Lower leg skin (tissue), 4 donors: ENCODE results near the gene BZW2. TPM values are rescaled to one million over a fixed set of nuclear protein-coding genes. Genes with fewer than 3 reads are reported as not detected.

Experiments
- DNase-seq, 2 donors: peaks; one replicate each; pipeline ENCODE4 v3.0.0-alpha.2; 2019; ENCODE audit warnings: low spot score in 2 of 2
- H3K4me3 ChIP-seq: fragments of 200-600 bp; sonication (generic); 2 replicates; pipeline ENCODE4 v1.5.1; 2017; ENCODE audit warnings: mild to moderate bottlenecking, low read depth; ENCODE audit not compliant: poor library complexity, severe bottlenecking
- POLR2A ChIP-seq, 2 donors: fragments of 450-650 bp; IDR thresholded peaks; one replicate each; pipeline ENCODE4 v1.6.1; 2016 to 2017; ENCODE audit warnings: antibody characterized with exemption in 2 of 2, mild to moderate bottlenecking in 1 of 2, moderate library complexity in 1 of 2
- WGBS, 2 donors: methylation state at CpG; one replicate each; pipeline ENCODE4 v1.1.5; 2018; 5-methylcytosine and 5-hydroxymethylcytosine counted together
- intact Hi-C: fragments of 100-400 bp; cut with DNase I; formaldehyde crosslinking; loops from one replicate; pipeline ENCODE4 v1.15.0; 2023; ENCODE audit warnings: low total_unique reads
- total RNA-seq, 4 donors: library from RNA; depleted of rRNA; stranded (reverse); fragments of >200 nt; gene quantifications; one replicate each; pipeline ENCODE4 v1.1.0, GENCODE V29; 2016
- TF ChIP-seq, protein P1 (sequence below), 3 donors: fragments of 450-650 bp; IDR thresholded peaks; one replicate each; pipeline ENCODE4 v1.5.1; 2016; ENCODE audit warnings: antibody characterized with exemption in 3 of 3, mild to moderate bottlenecking in 3 of 3, moderate library complexity in 2 of 3

Gene BZW2
- total RNA-seq, 4 donors from 2014 or later, result 51.3 to 82.2 (median 68.0) TPM

DNA sequence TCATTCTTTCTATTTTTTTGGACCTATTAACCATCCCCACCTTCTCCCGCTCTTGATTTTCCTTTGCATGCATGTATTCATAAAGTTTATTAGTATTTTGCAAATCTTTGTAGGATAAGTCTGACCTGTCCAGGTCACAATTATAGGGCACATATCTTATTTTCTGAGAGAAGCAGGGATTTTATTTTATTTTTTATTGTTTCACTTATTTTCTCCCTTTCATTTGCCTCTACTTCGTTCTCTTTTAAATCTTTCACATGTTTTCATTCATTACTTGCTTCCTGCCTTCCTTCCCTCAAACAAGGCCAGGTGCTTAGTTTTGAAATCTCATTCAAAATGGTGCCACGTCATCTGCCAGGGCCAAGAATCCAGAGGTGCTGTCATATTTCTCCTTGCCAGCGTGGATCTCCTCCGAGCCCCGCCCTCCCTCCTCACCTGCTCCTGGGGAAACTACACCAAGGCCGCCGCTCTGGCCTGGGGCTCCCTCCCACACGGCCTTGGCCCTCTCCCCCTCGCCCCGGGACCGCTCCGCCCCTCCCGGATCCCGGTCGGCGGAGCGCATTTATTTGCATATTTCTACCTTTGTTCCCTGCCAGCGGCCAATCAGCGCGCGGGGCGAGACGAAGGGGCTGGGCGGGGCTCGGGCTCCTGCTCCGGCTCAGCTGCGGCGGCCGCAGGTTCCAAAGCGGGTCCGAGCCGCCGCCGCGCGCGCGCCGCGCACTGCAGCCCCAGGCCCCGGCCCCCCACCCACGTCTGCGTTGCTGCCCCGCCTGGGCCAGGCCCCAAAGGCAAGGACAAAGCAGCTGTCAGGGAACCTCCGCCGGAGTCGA lies 107.3 kb downstream of the BZW2 start, which contains the start of gene TSPAN13:
Gene TSPAN13, plus strand, starts transcription at position 654 of the 830 bp plus-strand sequence. CDS start 213 bp downstream, outside the sequence.
- DNase-seq, result peak; percentile 73 to 92
- 3 to 7% methylated on average over 21 to 45 of the region's 48 CpGs for WGBS, 2 donors
- intact Hi-C loops, result no loop called here
- TF ChIP-seq, protein P1, sequence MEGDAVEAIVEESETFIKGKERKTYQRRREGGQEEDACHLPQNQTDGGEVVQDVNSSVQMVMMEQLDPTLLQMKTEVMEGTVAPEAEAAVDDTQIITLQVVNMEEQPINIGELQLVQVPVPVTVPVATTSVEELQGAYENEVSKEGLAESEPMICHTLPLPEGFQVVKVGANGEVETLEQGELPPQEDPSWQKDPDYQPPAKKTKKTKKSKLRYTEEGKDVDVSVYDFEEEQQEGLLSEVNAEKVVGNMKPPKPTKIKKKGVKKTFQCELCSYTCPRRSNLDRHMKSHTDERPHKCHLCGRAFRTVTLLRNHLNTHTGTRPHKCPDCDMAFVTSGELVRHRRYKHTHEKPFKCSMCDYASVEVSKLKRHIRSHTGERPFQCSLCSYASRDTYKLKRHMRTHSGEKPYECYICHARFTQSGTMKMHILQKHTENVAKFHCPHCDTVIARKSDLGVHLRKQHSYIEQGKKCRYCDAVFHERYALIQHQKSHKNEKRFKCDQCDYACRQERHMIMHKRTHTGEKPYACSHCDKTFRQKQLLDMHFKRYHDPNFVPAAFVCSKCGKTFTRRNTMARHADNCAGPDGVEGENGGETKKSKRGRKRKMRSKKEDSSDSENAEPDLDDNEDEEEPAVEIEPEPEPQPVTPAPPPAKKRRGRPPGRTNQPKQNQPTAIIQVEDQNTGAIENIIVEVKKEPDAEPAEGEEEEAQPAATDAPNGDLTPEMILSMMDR (IDR thresholded peaks at IDR 0.05), result no peak
- TF ChIP-seq POLR2A (IDR thresholded peaks at IDR 0.05), result no peak
- H3K4me3 ChIP-seq, result peak within 1 kb of the TSS; percentile 72

DNA sequence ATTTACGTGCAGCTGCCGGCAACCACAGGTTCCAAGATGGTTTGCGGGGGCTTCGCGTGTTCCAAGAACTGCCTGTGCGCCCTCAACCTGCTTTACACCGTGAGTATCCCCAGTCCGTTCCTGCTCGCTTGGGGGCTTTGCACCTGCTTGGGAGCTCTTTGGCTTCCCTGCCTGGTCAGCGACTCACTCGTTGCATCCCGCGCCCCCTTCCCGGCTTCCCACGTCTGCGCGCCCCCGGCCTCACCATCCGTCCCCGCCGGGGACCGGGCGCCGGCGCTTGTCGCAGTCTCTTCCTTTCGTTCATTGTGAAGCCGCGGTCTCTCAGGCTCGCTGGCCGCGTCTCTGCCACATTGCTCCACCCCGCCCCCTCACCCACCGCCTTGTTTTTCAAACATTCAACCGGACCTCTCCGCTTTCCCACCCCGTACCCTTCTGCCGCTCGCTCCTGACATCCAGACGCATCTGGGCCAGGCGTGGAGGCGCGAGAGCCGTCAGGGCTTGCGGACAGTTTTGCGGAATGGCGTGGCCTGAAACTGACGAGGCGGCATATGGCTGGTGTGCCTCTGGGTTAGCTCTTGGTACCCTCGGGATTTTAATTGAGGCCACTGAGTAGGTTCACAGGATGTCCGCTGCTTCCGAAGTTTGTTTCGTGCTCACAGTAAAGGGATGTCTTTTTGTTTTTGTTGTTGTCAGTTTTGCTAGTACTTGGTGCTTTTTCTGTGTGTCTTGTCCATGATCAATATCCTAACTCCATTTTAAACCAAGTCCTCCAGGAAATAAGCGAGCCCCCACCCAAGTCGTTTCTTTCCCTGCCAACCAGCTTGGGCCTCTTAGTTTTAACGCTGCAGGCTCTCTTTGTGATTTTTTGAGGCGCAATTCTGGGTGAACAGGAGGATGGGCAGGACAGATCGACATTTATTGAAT lies 108.2 kb downstream of the BZW2 start:
- intact Hi-C loops, result no loop called here
- 3% methylated on average over 58 of the region's 58 CpGs for WGBS, 2 donors
- peak overlapping the region; percentile 72 for H3K4me3 ChIP-seq
- DNase-seq, result no peak
- TF ChIP-seq, protein P1 (IDR thresholded peaks at IDR 0.05), result no peak
- no peak for TF ChIP-seq POLR2A (IDR thresholded peaks at IDR 0.05)

DNA sequence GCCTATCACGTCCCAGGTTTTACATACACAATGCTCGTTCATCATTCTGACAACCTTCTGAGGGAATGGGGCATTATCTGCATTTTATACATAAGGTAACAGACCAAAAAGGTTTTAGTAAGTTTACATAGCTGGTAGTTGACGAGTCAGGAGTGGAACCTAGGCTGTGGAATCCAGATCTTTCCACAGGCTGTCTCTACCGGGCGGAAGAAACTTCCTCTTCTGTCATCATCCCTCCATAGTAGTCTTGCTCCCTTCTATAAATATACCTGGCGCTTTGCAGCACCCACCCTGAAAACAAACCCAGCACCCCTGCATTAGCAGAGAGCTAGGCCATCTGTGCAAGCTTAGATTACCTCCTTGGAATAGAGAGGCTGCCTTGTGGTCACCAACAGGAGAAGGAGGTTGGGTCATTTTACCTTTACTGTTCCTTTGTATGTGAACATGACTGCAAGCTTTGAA lies 108.9 kb downstream of the BZW2 start:
- TF ChIP-seq, protein P1 (IDR thresholded peaks at IDR 0.05), result no peak
- no peak for TF ChIP-seq POLR2A (IDR thresholded peaks at IDR 0.05)
- 47 to 55% methylated on average over 6 of the region's 6 CpGs for WGBS, 2 donors
- intact Hi-C loops, result no loop called here
- no peak overlapping the region for H3K4me3 ChIP-seq
- no peak for DNase-seq

DNA sequence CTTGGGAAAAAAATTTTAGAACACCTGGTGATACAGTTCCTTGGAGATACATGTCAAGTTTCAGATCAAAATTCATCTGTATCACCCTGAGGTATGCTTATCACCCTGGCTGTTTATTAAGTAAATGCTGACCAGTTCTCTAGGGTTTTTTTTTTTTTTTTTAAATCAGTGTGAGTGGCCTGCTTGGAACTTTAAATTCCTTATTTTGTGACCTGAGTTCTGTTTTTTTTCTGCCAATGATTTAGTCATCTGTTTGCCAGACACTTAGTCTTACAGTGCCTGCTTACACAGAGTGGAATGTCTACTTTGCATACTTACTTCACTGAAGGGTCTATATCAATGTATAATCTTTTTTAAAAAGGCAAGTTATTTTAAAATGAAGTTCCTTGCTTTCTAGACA lies 109.4 kb downstream of the BZW2 start:
- intact Hi-C loops, result no loop called here
- H3K4me3 ChIP-seq, result no peak overlapping the region
- TF ChIP-seq, protein P1 (IDR thresholded peaks at IDR 0.05), result no peak
- no peak for TF ChIP-seq POLR2A (IDR thresholded peaks at IDR 0.05)
- no peak for DNase-seq

Other genes with a start within 250 kb of the BZW2 start
- gene CRPPA, start 224.6 kb upstream of the BZW2 start, total RNA-seq, result 1 to 10 TPM in 3 of 4 donors, under 1 TPM in 1; 0.51 to 2.3 (median 1.5) TPM
- gene SOSTDC1, start 180.4 kb upstream of the BZW2 start, total RNA-seq, result 10 to 100 TPM; 13.6 to 66.5 (median 24.0) TPM
- not detected for gene LRRC72, start 119.4 kb upstream of the BZW2 start, total RNA-seq
- gene ANKMY2, start 427 bp upstream of the BZW2 start, total RNA-seq, result 10 to 100 TPM in 2 of 4 donors, 1 to 10 TPM in 2; 5.5 to 14.5 (median 9.9) TPM
- gene TSPAN13, start 107.6 kb downstream of the BZW2 start, total RNA-seq, result 10 to 100 TPM in 2 of 4 donors, 1 to 10 TPM in 2; 8.8 to 16.3 (median 10.0) TPM
- gene AGR2, start 158.8 kb downstream of the BZW2 start, total RNA-seq, result 10 to 100 TPM in 2 of 4 donors, 1 to 10 TPM in 1, under 1 TPM in 1; 0.80 to 12.6 (median 6.9) TPM
- 1 to 10 TPM in 2 of 4 donors, not detected in 2; 2.0 to 2.2 TPM for gene AGR3, start 235.8 kb downstream of the BZW2 start, total RNA-seq